ENCODE measurements around the gene FCRL5.
"Not testable (repeated sequence)": the region's sequence is repeated elsewhere in the genome, so short reads cannot be mapped to it uniquely, and the experiment has no call there.

Gene FCRL5

GRCh38 chr1:157566484-157567300 is 14.4 kb upstream of the FCRL5 start:
- in situ Hi-C loops (cut with HindIII; ENCODE audit: low pct_unique_long_range_greater_than_20kb, low sequenced_read_pairs): no loop called here
- no peak for DNase-seq (ENCODE audit: low read depth in 1 of 2, low spot score in 1 of 2)
- no peak for TF ChIP-seq JUND (IDR thresholded peaks at IDR 0.05; ENCODE audit: low read depth)

GRCh38 chr1:157562515-157562914 is 10.2 kb upstream of the FCRL5 start:
- DNase-seq (ENCODE audit: low read depth in 1 of 2, low spot score in 1 of 2): no peak
- in situ Hi-C loops (cut with HindIII; ENCODE audit: low pct_unique_long_range_greater_than_20kb, low sequenced_read_pairs): no loop called here
- no peak for TF ChIP-seq JUND (IDR thresholded peaks at IDR 0.05; ENCODE audit: low read depth)

- TF ChIP-seq JUND (IDR thresholded peaks at IDR 0.05; ENCODE audit: low read depth): no peak
- in situ Hi-C loops (cut with HindIII; ENCODE audit: low pct_unique_long_range_greater_than_20kb, low sequenced_read_pairs): no loop called here
- no peak for DNase-seq (ENCODE audit: low read depth in 1 of 2, low spot score in 1 of 2)
These were observed 5.8 kb upstream of the FCRL5 start for GRCh38 chr1:157558119-157558518.

- in situ Hi-C loops (cut with HindIII; ENCODE audit: low pct_unique_long_range_greater_than_20kb, low sequenced_read_pairs); DNase-seq (ENCODE audit: low read depth in 1 of 2, low spot score in 1 of 2): not testable (repeated sequence)
These were observed 4.2 kb downstream of the FCRL5 start for GRCh38 chr1:157548081-157548480.

- no peak for DNase-seq (ENCODE audit: low read depth in 1 of 2, low spot score in 1 of 2)
- no peak for TF ChIP-seq JUND (IDR thresholded peaks at IDR 0.05; ENCODE audit: low read depth)
- in situ Hi-C loops (cut with HindIII; ENCODE audit: low pct_unique_long_range_greater_than_20kb, low sequenced_read_pairs): no loop called here
These were observed 9.6 kb downstream of the FCRL5 start for GRCh38 chr1:157542676-157543075.

- in situ Hi-C loops (cut with HindIII; ENCODE audit: low pct_unique_long_range_greater_than_20kb, low sequenced_read_pairs): no loop called here
- DNase-seq (ENCODE audit: low read depth in 1 of 2, low spot score in 1 of 2): no peak
- TF ChIP-seq JUND (IDR thresholded peaks at IDR 0.05; ENCODE audit: low read depth): no peak
These were observed 11.5 kb downstream of the FCRL5 start for GRCh38 chr1:157540852-157541251.

- DNase-seq (ENCODE audit: low read depth in 1 of 2, low spot score in 1 of 2): no peak
- no peak for TF ChIP-seq JUND (IDR thresholded peaks at IDR 0.05; ENCODE audit: low read depth)
- in situ Hi-C loops (cut with HindIII; ENCODE audit: low pct_unique_long_range_greater_than_20kb, low sequenced_read_pairs): no loop called here
These were observed 12.1 kb downstream of the FCRL5 start for GRCh38 chr1:157540160-157540748.

- DNase-seq (ENCODE audit: low read depth in 1 of 2, low spot score in 1 of 2): no peak
- TF ChIP-seq JUND (IDR thresholded peaks at IDR 0.05; ENCODE audit: low read depth): no peak
- in situ Hi-C loops (cut with HindIII; ENCODE audit: low pct_unique_long_range_greater_than_20kb, low sequenced_read_pairs): no loop called here
These were observed 12.7 kb downstream of the FCRL5 start for GRCh38 chr1:157539568-157539967.

- TF ChIP-seq JUND (IDR thresholded peaks at IDR 0.05; ENCODE audit: low read depth): no peak
- in situ Hi-C loops (cut with HindIII; ENCODE audit: low pct_unique_long_range_greater_than_20kb, low sequenced_read_pairs): no loop called here
- no peak for DNase-seq (ENCODE audit: low read depth in 1 of 2, low spot score in 1 of 2)
These were observed 19.7 kb downstream of the FCRL5 start for GRCh38 chr1:157532569-157532968.

GRCh38 chr1:157523774-157524493 is 28.4 kb downstream of the FCRL5 start:
- no peak for TF ChIP-seq JUND (IDR thresholded peaks at IDR 0.05; ENCODE audit: low read depth)
- in situ Hi-C loops (cut with HindIII; ENCODE audit: low pct_unique_long_range_greater_than_20kb, low sequenced_read_pairs): no loop called here
- no peak for DNase-seq (ENCODE audit: low read depth in 1 of 2, low spot score in 1 of 2)

- in situ Hi-C loops (cut with HindIII; ENCODE audit: low pct_unique_long_range_greater_than_20kb, low sequenced_read_pairs): no loop called here
- no peak for DNase-seq (ENCODE audit: low read depth in 1 of 2, low spot score in 1 of 2)
- TF ChIP-seq JUND (IDR thresholded peaks at IDR 0.05; ENCODE audit: low read depth): no peak
These were observed 31.3 kb downstream of the FCRL5 start for GRCh38 chr1:157521056-157521455.

- no peak for TF ChIP-seq JUND (IDR thresholded peaks at IDR 0.05; ENCODE audit: low read depth)
- in situ Hi-C loops (cut with HindIII; ENCODE audit: low pct_unique_long_range_greater_than_20kb, low sequenced_read_pairs): no loop called here
These were observed 31.9 kb downstream of the FCRL5 start for GRCh38 chr1:157520386-157520935.

GRCh38 chr1:157519451-157519850 is 32.9 kb downstream of the FCRL5 start:
- no peak for TF ChIP-seq JUND (IDR thresholded peaks at IDR 0.05; ENCODE audit: low read depth)
- in situ Hi-C loops (cut with HindIII; ENCODE audit: low pct_unique_long_range_greater_than_20kb, low sequenced_read_pairs): no loop called here
- DNase-seq (ENCODE audit: low read depth in 1 of 2, low spot score in 1 of 2): no peak

More at GRCh38 chr1:157520386-157520935, 31.9 kb downstream of the FCRL5 start:
- DNase-seq (ENCODE audit: low read depth in 1 of 2, low spot score in 1 of 2): no peak

All from T47D (cell line).